Hepatic stellate cell (primary cell): ENCODE data around the gene PI4KA.
"Not testable (repeated sequence)": the region's sequence is repeated elsewhere in the genome, so short reads cannot be mapped to it uniquely, and the experiment has no call there.

Source experiments
- DNase-seq: peaks from one replicate; pipeline ENCODE4 v3.0.0; 2011; ENCODE audit warnings: low spot score

PI4KA gene

DNA sequence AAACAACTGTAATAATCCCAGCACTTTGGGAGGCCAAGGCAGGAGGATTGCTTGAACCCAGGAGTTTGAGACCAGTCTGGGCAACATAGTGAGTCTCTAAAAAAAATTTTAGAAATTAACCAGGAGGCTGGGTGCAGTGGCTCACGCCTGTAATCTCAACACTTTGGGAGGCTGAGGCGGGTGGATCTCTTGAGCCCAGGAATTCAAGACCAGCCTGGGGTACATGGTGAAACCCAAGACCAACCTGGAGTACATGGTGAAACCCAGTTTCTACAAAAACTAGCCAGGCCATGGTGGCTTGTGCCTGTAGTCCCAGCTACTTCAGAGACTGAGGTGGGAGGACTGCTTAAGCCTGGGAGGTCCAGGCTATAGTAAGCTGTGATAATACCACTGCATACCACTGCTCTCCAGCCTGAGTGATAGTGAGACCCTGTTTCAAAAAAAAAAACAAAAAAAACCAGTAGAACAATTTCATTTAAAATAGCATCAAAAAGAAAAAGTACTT lies 11.2 kb downstream of the PI4KA start:
- no peak for DNase-seq

DNA sequence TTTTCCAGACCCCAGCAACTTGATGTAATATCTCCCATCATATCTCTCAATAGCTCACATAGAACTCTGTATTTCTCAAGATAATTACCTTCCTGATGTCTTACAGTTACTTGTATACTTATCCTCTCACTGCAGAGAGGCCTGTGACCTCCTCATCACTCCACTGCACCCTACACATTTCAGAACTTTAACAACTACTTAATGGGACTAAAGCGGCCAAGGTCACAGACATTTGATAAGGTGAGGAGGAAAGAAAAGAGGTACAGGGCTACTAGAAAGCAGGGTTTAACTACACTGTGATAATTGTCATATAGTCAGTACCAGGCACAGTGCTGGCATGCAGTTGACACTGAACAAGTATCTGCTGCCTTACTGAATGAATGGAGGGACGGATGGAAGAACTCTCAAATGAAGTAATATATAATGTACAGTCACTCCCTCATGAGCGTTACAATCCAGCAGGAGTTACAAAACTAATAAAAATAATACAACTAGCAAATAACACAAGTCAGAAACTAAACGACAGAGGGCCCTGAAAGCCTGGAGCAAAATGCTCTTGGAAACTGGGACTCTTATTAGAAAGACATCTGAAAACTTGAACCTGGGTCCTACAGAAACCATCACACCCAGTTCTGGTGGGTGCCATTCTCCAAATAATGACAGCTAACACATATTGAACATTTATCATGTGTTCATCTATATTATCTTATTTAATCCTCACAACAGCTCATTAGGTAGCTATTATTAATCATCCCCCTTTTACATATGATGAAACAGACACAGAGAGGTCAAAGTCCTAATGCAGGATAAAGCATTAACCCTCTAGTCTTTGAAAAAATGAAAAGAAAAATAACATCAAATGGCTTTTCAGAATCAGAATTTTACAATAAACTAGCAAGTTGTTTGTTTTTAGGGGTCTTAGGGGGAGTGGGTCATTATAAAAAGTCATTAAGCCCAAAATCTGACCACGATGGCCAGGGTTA lies 14.3 kb downstream of the PI4KA start:
- no peak for DNase-seq

DNA sequence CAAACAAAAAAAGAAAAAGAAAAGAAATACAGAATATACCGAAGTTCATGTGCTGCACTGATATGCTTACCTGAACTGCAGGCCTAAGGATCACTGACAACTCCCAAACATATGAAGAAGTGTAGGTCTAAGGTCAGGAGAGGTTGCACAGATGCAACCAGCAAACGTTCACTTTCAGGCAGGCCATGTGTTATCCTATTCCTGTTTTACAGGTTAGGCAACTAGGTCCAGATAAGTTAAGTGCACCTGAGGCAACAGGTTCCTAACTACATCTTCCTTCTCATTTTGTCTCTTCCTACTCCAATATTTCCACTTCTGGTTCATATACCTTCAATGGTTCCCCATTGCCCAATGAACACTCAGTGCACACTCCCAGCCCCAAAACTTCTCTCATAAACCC lies 15.1 kb downstream of the PI4KA start:
- DNase-seq = no peak

- DNase-seq = no peak
These were observed 17.8 kb downstream of the PI4KA start for GRCh38 chr22:20840646-20841371.

- DNase-seq = no peak
These were observed 18.6 kb downstream of the PI4KA start for GRCh38 chr22:20839837-20840645.

GRCh38 chr22:20839354-20839753 lies 19.3 kb downstream of the PI4KA start:
- DNase-seq = not testable (repeated sequence)

DNA sequence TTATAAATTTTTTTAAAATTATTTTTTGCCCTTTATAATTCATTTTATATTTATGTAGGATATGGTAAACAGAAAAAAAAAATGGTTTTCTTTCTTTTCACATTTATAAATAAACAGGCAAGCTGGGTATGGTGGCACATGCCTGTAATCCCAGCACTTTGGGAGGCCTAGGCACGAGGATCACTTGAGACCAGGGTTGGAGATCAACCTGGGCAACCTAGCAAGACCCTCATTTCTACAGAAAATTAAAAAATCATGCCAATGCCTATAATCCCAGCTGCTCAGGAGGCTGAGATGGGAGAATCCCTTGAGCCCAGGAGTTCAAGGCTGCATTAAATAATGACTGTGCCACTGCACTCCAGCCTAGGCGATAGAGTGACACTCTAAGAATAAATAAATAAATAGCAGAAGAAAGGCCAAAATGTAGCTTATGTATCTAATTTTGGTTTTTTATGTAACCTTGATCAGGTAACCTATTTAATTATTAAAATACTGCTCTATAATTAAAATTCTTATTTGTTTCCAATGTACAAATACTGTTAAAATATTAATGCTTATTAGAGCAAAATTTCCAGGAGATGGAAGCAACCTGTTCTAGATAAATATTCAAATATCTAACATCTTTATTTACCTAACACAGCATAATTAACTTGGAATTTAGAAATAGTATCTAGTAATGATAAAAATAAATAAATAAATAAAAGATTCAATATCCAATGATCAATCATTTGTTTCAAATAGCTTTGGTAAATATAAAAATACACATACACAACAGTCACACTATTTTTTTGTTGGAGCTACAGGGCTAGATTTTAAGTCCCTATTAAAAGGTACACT lies 21.4 kb downstream of the PI4KA start:
- no peak for DNase-seq

GRCh38 chr22:20834725-20835124 lies 23.9 kb downstream of the PI4KA start:
- DNase-seq = no peak

DNA sequence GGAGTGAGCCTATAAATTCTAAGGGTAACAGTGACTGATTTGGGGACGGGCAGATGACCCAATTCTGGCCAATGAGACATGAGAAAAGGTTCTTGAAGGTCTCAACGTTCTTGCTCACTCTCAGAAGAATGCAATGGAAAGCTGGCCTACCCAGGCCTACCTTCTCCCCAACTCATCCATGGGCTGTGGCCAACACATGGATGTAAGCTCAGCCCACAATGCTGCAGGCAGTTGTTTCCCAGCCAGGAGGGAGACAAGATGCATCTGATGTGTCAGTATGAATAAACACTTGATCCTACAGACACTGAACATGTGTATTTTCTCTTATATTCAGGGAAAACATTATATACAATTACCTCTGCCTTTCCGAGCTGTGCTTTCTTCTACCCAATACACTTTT lies 24.4 kb downstream of the PI4KA start:
- no peak for DNase-seq

DNA sequence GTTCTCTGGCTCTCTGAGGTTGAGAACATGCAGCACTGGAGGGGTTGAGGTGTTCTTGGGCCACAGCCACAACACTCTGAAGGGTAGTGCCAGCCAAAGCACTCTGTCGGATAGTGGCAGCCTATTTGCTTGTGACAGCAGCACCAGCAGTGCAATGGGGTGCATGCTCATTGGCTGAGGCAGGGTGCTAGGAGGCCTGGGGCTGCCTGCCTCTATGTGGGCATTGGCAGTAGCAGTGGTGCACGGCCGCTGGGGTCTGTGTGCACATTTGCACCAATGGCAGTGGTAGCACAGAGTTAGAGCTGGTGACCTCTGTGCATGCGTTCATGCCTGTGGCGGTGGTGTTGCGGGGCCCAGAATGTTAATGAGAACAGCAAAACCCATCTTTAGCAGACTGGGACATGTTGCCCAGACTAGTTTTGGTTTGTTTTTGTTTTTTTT lies 25.4 kb downstream of the PI4KA start:
- DNase-seq = no peak

- no peak for DNase-seq
These were observed 29.0 kb downstream of the PI4KA start for GRCh38 chr22:20829491-20830134.

DNA sequence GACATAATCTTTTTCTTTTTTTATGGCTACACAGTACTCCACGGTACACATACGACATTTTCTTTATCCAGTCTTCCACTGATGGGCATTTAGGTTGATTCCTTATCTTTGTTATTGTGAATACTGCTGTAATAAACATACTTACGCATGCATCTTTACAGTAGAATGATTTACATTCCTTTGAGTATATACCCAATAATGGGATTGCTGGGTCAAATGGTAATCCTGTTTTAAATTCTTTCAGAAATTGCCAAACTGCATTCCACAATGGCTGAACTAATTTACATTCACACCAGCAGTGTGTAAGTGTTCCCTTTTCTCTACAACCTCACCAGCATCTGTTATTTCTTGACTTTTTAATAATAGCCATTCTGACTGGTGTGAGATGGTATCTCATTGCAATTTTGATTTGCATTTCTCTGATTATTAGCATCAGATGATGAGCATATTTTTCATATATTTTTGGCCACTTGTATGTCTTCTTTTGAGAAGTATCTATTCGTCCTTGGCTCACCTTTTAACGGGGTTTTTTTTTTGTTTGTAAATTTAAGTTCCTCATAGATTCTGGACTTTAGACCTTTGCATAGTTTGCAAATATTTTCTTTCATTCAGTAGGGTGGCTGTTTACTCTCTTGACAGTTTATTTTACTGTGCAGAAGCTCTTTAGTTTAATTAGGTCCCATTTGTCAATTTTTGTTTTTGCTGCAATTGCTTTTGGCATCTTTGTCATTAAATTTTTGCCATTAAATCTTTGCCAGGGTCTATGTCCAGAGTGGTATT lies 32.0 kb downstream of the PI4KA start:
- not testable (repeated sequence) for DNase-seq

DNA sequence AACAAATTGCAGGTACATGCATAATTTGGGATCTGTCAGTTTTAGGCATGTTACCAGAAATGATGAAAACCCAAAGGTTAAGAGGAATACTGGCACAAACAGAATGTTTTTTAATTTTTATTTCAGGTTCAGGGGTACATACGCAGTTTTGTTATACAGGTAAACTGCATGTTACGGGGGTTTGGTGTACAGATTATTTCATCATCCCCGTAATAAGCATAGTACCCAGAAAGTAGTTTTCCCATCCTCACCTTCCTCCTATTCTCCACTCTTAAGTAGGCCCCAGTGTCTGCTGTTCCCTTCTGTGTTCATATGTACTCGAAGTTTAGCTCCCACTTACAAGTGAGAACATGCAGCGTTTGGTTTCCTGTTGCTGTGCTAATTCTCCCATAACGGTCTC lies 33.0 kb downstream of the PI4KA start:
- DNase-seq = no peak

DNA sequence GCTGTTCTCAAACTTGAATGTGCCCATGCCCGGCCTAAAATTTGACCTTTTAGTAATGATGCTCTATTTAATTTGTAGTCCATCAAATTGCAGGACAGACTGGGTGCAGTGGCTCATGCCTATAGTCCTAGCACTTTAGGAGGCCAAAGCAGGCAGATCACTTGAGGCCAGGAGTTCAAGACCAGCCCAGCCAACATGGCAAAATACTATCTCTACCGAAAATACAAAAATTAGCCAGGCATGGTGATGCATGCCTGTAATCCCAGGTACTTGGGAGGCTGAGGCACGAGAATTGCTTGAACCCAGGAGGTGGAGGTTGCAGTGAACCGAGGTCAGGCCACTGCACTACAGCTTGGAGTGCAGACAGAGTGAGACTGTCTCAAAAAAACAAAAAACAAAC lies 33.4 kb downstream of the PI4KA start:
- not testable (repeated sequence) for DNase-seq

GRCh38 chr22:20823264-20823663 lies 35.3 kb downstream of the PI4KA start:
- no peak for DNase-seq

DNA sequence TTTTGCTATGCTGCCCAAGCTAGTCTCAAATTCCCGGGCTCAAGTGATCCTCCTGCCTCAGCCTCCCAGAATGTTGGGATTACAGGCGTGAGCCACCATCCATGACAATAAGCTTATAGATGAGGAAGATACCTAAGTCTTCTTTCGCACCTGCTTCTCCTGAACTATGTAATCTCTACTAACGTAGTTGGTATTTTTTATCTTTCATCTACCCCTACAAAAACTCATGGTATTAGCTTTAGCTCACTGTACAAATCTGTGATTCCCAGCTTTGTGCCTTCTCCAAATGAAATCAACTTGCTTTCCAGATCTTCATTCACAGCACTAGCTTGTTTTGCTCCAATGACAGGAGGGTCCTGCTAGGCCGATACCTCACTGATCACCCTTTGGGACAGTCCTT lies 36.4 kb downstream of the PI4KA start:
- DNase-seq = no peak

- DNase-seq = not testable (repeated sequence)
These were observed 36.8 kb downstream of the PI4KA start for GRCh38 chr22:20821717-20822239.

- DNase-seq = no peak
These were observed 39.1 kb downstream of the PI4KA start for GRCh38 chr22:20819471-20819870.

DNA sequence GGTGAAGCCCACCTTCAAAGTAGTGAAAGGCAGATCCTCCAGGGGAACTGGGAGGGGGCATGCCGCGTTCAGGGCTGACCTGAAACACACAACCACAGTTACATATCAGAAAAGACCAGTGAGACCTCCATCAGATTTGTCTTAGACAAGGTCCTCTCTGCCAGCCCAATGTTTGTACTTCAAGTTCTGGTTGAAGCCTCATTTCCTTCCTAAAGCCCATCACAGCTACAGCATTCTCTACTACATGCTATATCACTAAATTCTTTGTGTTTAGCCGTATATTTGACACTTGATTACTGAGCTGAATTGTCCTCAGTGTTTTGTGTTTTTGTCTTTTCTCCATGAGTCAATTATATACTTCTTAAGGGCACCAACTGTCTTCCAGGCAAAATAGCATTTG lies 40.1 kb downstream of the PI4KA start:
- DNase-seq = no peak

DNA sequence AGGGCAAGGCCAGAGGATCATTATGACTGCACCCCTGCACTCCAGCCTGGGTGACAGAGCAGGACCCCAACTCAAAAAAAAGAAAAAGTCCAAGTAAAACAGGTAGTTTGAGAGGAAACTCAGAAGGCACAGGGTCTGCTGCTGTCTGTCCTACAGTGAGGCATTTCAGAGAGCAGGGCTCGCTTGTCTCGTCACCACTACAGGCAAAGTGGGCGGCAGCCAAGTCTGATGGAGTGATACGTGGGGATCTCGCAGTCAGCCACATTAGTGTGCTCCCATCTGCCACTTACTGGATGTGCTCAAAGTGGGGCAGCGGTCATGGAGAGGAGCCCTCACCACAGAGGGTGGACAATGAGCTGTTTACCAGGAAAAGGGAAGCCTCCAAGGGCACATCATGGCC lies 42.1 kb downstream of the PI4KA start:
- DNase-seq = no peak
